Left lung (tissue), 10 donors: ENCODE results near the gene CPAMD8. TPM values are rescaled to one million over a fixed set of nuclear protein-coding genes. Genes with fewer than 3 reads are reported as not detected.
A peak's percentile ranks its signal among the peaks of the same experiment; 100 is the strongest.

Experiments used
- ATAC-seq: fragments of 200-7000 bp; cut with Tn5 transposase; one replicate; pipeline ENCODE4 v1.9.1; 2020; ENCODE audit warnings: moderate library complexity
- DNase-seq, 4 donors: peaks; one replicate each; pipeline ENCODE4 v3.0.0-alpha.2; 2013 to 2020
- H3K27ac ChIP-seq, 2 donors: fragments of 200-600 bp; sonication (generic) in 1 of 2; one replicate each; pipeline versions ENCODE4 v1.5.0 to v1.8.0; 2020 to 2021
- H3K27me3 ChIP-seq, 2 donors: fragments of 200-600 bp; sonication (generic) in 1 of 2; one replicate each; pipeline versions ENCODE4 v1.5.0 to v1.8.0; 2020 to 2021
- H3K36me3 ChIP-seq, 2 donors: fragments of 200-600 bp; sonication (generic) in 1 of 2; one replicate each; pipeline versions ENCODE4 v1.5.0 to v1.8.0; 2020 to 2021
- H3K4me1 ChIP-seq, 2 donors: fragments of 200-600 bp; one replicate each; pipeline ENCODE4 v1.8.0; 2021
- H3K4me3 ChIP-seq, 2 donors: fragments of 200-600 bp; sonication (generic) in 1 of 2; one replicate each; pipeline versions ENCODE4 v1.5.0 to v1.8.0; 2020 to 2021; ENCODE audit warnings: mild to moderate bottlenecking in 1 of 2
- H3K9me3 ChIP-seq, 2 donors: fragments of 200-600 bp; sonication (generic) in 1 of 2; one replicate each; pipeline versions ENCODE4 v1.5.0 to v1.8.0; 2020 to 2021
- CTCF ChIP-seq, 2 donors: fragments of 200-600 bp; sonication (generic) in 1 of 2; IDR thresholded peaks; one replicate each; pipeline versions ENCODE4 v1.5.0 to v1.8.0; 2021; ENCODE audit warnings: antibody characterized with exemption in 2 of 2
- intact Hi-C, 2 donors: fragments of 100-400 bp; cut with DNase I; formaldehyde crosslinking; loops; one replicate each; pipeline versions ENCODE4 v1.11.2 to v1.14.2; 2022
- polyA plus RNA-seq, 6 donors: library from polyadenylated mRNA; unstranded; fragments of 120-200 nt; gene quantifications; one replicate each; pipeline ENCODE4 v1.2.1, GENCODE V29; 2013; ENCODE audit not compliant: insufficient read length in 6 of 6
- total RNA-seq, 2 donors: library from RNA; stranded (reverse); fragmentation: NEBNext Ultra II Directional; extraction: Animal tissue kit (Norgen Biotek cat#: 25700); gene quantifications; one replicate each; pipeline ENCODE4 v1.2.1, GENCODE V29; 2021
- donor health status: DM: no; HTN: yes; CAD: no.
- donor health status: DM: no; HTN: no; CAD: no.

Gene CPAMD8
- total and polyA plus RNA-seq, 8 donors: 13.1 to 79.9 (median 64.8) TPM

GRCh38 chr19:16897856-16898161 is 128.8 kb downstream of the CPAMD8 start:
- DNase-seq: no peak
- peaks cover 0 to 6% of the 10 kb centered on the region in 2 donors for H3K36me3 ChIP-seq
- no peak for ATAC-seq

GRCh38 chr19:16897029-16897855 is 129.4 kb downstream of the CPAMD8 start:
- TF ChIP-seq CTCF (IDR thresholded peaks at IDR 0.05): no peak
- peak overlapping the region; percentile 42 to 52 for H3K4me3 ChIP-seq
- peaks cover 0 to 2% of the 10 kb centered on the region in 2 donors for H3K36me3 ChIP-seq
- H3K27me3 ChIP-seq: peaks cover 0 to 39% of the 10 kb centered on the region in 2 donors
- intact Hi-C loops: no loop called here
- DNase-seq: peak; percentile 63 to 94 (median 88)
- peaks cover 0 to 23% of the 10 kb centered on the region in 2 donors for H3K4me1 ChIP-seq
- H3K9me3 ChIP-seq: no peaks in the 10 kb centered on the region
- ATAC-seq: peak; percentile 87
- H3K27ac ChIP-seq: peak overlapping the region; percentile 56 to 69

More at GRCh38 chr19:16897856-16898161, 128.8 kb downstream of the CPAMD8 start:
- Histone ChIP-seq H3K9me3 (no peaks in the 10 kb centered on the region), H3K4me1 (peaks cover 0 to 18% of the 10 kb centered on the region in 2 donors), H3K4me3 (peak overlapping the region; percentile 42 to 52), H3K27ac (peak overlapping the region; percentile 56 to 69), H3K27me3 (peaks cover 0 to 39% of the 10 kb centered on the region in 2 donors)
- no peak for TF ChIP-seq CTCF (IDR thresholded peaks at IDR 0.05)
- intact Hi-C loops: no loop called here

- intact Hi-C loops: no loop called here
- Histone ChIP-seq H3K27ac (peak overlapping the region; percentile 61 to 62), H3K36me3 (no peaks in the 10 kb centered on the region), H3K4me1 (peaks cover 0 to 23% of the 10 kb centered on the region in 2 donors), H3K9me3 (no peaks in the 10 kb centered on the region), H3K4me3 (peak overlapping the region; percentile 32 to 52), H3K27me3 (peaks cover 0 to 39% of the 10 kb centered on the region in 2 donors)
- no peak for ATAC-seq
- peak in 1 of 4 donors; percentile 83 for DNase-seq
- TF ChIP-seq CTCF (IDR thresholded peaks at IDR 0.05): no peak
Observed at GRCh38 chr19:16896146-16897028, 130.2 kb downstream of the CPAMD8 start.

GRCh38 chr19:16895467-16896145 is 131.0 kb downstream of the CPAMD8 start:
- Histone ChIP-seq H3K27ac (peak overlapping the region in 1 of 2 donors; percentile 61), H3K4me3 (peak overlapping the region in 1 of 2 donors; percentile 52), H3K27me3 (peaks cover 0 to 39% of the 10 kb centered on the region in 2 donors), H3K36me3 (no peaks in the 10 kb centered on the region), H3K9me3 (no peaks in the 10 kb centered on the region), H3K4me1 (peaks cover 0 to 23% of the 10 kb centered on the region in 2 donors)
- no peak for ATAC-seq
- no peak for TF ChIP-seq CTCF (IDR thresholded peaks at IDR 0.05)
- intact Hi-C loops: no loop called here
- DNase-seq: peak in 1 of 4 donors; percentile 72
